GM23338 (cell line): ENCODE results near the gene TNNT3. TPM values are rescaled to one million over a fixed set of nuclear protein-coding genes. Genes with fewer than 3 reads are reported as not detected.

Source experiments
- ATAC-seq: fragments of 200-7000 bp; cut with Tn5 transposase; 3 replicates; pipeline ENCODE4 v1.9.1; 2020
- DNase-seq: peaks from one replicate; pipeline ENCODE4 v3.0.0-alpha.2; 2015; ENCODE audit warnings: low spot score
- H2AFZ ChIP-seq: fragments of 200-600 bp; sonication (generic); 2 replicates; pipeline ENCODE4 v1.8.0; 2016; ENCODE audit warnings: antibody characterized with exemption, mild to moderate bottlenecking, moderate library complexity
- H3F3A ChIP-seq: fragments of 200-600 bp; sonication (generic); replicated peaks from 2 replicates; pipeline ENCODE4 v1.8.0; 2017; ENCODE audit warnings: antibody characterized with exemption, mixed run types, low read depth
- H3K27ac ChIP-seq: fragments of 200-600 bp; sonication (generic); 2 replicates; pipeline ENCODE4 v1.6.1; 2016; ENCODE audit warnings: low read depth
- H3K27me3 ChIP-seq: fragments of 200-600 bp; sonication (generic); 2 replicates; pipeline ENCODE4 v1.8.0; 2016; ENCODE audit warnings: mild to moderate bottlenecking, mixed run types, moderate library complexity; ENCODE audit not compliant: insufficient read depth
- H3K36me3 ChIP-seq: fragments of 200-600 bp; sonication (generic); 2 replicates; pipeline ENCODE4 v1.8.0; 2016; ENCODE audit warnings: mild to moderate bottlenecking; ENCODE audit not compliant: insufficient read depth
- H3K4me1 ChIP-seq: fragments of 200-600 bp; sonication (generic); 2 replicates; pipeline ENCODE4 v1.8.0; 2016; ENCODE audit warnings: mild to moderate bottlenecking, moderate library complexity; ENCODE audit not compliant: insufficient read depth
- H3K4me2 ChIP-seq: fragments of 200-600 bp; sonication (generic); 2 replicates; pipeline ENCODE4 v1.7.1; 2017; ENCODE audit warnings: mixed run types
- H3K4me3 ChIP-seq: fragments of 200-600 bp; sonication (generic); 2 replicates; pipeline ENCODE4 v1.6.1; 2016; ENCODE audit warnings: mixed run types
- H3K79me2 ChIP-seq: fragments of 200-600 bp; sonication (generic); replicated peaks from 2 replicates; pipeline ENCODE4 v1.8.0; 2017; ENCODE audit warnings: mild to moderate bottlenecking; ENCODE audit not compliant: insufficient read depth
- H3K9me2 ChIP-seq: fragments of 200-600 bp; sonication (generic); 2 replicates; pipeline ENCODE4 v1.8.0; 2017; ENCODE audit not compliant: insufficient read depth
- H4K20me1 ChIP-seq: fragments of 200-600 bp; sonication (generic); replicated peaks from 2 replicates; pipeline ENCODE4 v1.8.0; 2017; ENCODE audit warnings: mild to moderate bottlenecking; ENCODE audit not compliant: insufficient read depth
- H3K27ac Mint-ChIP-seq: 2 replicates; pipeline ENCODE4 v1.8.0; 2020; ENCODE audit warnings: inconsistent platforms, mild to moderate bottlenecking, moderate library complexity, mixed read lengths
- H3K27me3 Mint-ChIP-seq: 3 replicates; pipeline ENCODE4 v1.8.0; 2022; ENCODE audit warnings: low read depth, mild to moderate bottlenecking, moderate library complexity, mixed read lengths, inconsistent platforms; ENCODE audit not compliant: insufficient read depth, poor library complexity
- H3K36me3 Mint-ChIP-seq: 3 replicates; pipeline ENCODE4 v1.8.0; 2021; ENCODE audit warnings: low read depth, mild to moderate bottlenecking, inconsistent platforms, moderate library complexity, mixed read lengths
- H3K4me1 Mint-ChIP-seq: 3 replicates; pipeline ENCODE4 v1.8.0; 2020; ENCODE audit warnings: mild to moderate bottlenecking, inconsistent platforms, mixed read lengths
- H3K4me3 Mint-ChIP-seq: 3 replicates; pipeline ENCODE4 v1.8.0; 2021; ENCODE audit warnings: moderate library complexity, mild to moderate bottlenecking, inconsistent platforms, mixed read lengths
- H3K9me3 Mint-ChIP-seq: 3 replicates; pipeline ENCODE4 v1.8.0; 2020; ENCODE audit warnings: moderate library complexity, mild to moderate bottlenecking, inconsistent platforms, mixed read lengths
- CREB1 ChIP-seq: fragments of 250-450 bp; sonication (Bioruptor Pico); IDR thresholded peaks from 2 replicates; pipeline ENCODE4 v1.5.0; 2020; ENCODE audit warnings: low read depth, mild to moderate bottlenecking, moderate library complexity
- ETS1 ChIP-seq: IDR thresholded peaks from 2 replicates; pipeline ENCODE4 v1.6.1; 2016; ENCODE audit warnings: antibody characterized with exemption
- JUNB ChIP-seq: IDR thresholded peaks from one replicate; pipeline ENCODE4 v1.6.1; 2016; ENCODE audit warnings: antibody characterized with exemption; ENCODE audit not compliant: unreplicated experiment
- NANOG ChIP-seq: IDR thresholded peaks from 2 replicates; pipeline ENCODE4 v1.6.1; 2016; ENCODE audit warnings: antibody characterized with exemption, borderline replicate concordance
- POLR2AphosphoS5 ChIP-seq: IDR thresholded peaks from 2 replicates; pipeline ENCODE4 v1.6.1; 2016; ENCODE audit warnings: antibody characterized with exemption, low read depth
- STAT1 ChIP-seq: IDR thresholded peaks from one replicate; pipeline ENCODE4 v1.6.1; 2016; ENCODE audit warnings: antibody characterized with exemption; ENCODE audit not compliant: unreplicated experiment
- microRNA-seq: library from miRNA; unstranded; fragments of <30 nt; microRNA quantifications from one replicate; pipeline ENCODE4, GENCODE V29; 2017
- polyA plus RNA-seq: library from polyadenylated mRNA; unstranded; fragments of >200 nt; fragmentation: Nextera tagmentation; extraction: Ambion mirVana; gene quantifications from 2 replicates; pipeline ENCODE4 v1.2.1, GENCODE V29; 2016
- total RNA-seq: library from RNA; depleted of rRNA; stranded (reverse); fragments of >200 nt; shearing (Covaris generic); gene quantifications from 2 replicates; pipeline ENCODE4 v1.2.3, GENCODE V29; 2014; rRNA removed
- TF ChIP-seq, protein P1 (sequence below), 2 experiments: fragments of 200-600 bp in 1 of 2; sonication (generic) in 1 of 2; conservative IDR thresholded peaks; 2 replicates each; pipeline versions ENCODE4 v1.5.1 to v1.6.1; 2016 to 2017; ENCODE audit warnings: antibody characterized with exemption in 2 of 2, low read depth in 2 of 2, mild to moderate bottlenecking in 2 of 2, moderate library complexity in 1 of 2
- TF ChIP-seq, protein P2 (sequence below): IDR thresholded peaks from one replicate; pipeline ENCODE4 v1.6.1; 2018; ENCODE audit warnings: antibody characterized with exemption; ENCODE audit not compliant: unreplicated experiment

The TNNT3 gene
- total and polyA plus RNA-seq, 2 experiments from 2014 or later: not detected

DNA sequence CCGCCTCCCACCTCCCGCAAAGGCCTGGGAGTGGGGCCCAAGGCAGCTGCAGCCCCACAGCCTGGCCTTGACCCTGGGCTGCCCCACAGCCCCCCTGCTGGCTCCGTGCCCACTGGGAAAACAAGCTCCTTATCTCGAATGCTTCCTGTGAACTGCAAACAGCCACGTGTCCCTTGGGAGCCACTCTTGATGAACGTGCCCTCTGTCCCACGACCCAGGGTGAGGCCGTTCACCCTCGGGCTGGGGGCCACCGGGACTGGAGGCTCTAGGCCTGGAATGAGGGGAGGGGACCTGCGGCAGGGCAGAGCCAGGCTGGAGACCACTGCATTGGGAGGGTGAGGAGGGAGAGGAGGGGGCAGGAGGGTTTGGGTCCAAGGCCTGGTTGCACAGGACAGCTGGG, 68.7 kb downstream of the TNNT3 start:
- no peak for DNase-seq
- H3K36me3 ChIP-seq: no peaks in the 10 kb centered on the region
- H3K4me3 ChIP-seq: no peak overlapping the region
- H3K9me2 ChIP-seq: no peaks in the 10 kb centered on the region
- Mint-ChIP-seq H3K4me3 (no peak overlapping the region), H3K4me1 (no peaks in the 10 kb centered on the region), H3K27ac (no peak overlapping the region), H3K27me3 (no peaks in the 10 kb centered on the region), H3K9me3 (no peaks in the 10 kb centered on the region), H3K36me3 (no peaks in the 10 kb centered on the region)
- no peaks in the 10 kb centered on the region for H3K27me3 ChIP-seq
- H3K27ac ChIP-seq: no peak overlapping the region
- no peaks in the 10 kb centered on the region for H3F3A ChIP-seq
- TF ChIP-seq STAT1 (no peak), POLR2AphosphoS5 (no peak), CREB1 (no peak), ETS1 (no peak), JUNB (no peak), NANOG (no peak)
- TF ChIP-seq, protein P1, sequence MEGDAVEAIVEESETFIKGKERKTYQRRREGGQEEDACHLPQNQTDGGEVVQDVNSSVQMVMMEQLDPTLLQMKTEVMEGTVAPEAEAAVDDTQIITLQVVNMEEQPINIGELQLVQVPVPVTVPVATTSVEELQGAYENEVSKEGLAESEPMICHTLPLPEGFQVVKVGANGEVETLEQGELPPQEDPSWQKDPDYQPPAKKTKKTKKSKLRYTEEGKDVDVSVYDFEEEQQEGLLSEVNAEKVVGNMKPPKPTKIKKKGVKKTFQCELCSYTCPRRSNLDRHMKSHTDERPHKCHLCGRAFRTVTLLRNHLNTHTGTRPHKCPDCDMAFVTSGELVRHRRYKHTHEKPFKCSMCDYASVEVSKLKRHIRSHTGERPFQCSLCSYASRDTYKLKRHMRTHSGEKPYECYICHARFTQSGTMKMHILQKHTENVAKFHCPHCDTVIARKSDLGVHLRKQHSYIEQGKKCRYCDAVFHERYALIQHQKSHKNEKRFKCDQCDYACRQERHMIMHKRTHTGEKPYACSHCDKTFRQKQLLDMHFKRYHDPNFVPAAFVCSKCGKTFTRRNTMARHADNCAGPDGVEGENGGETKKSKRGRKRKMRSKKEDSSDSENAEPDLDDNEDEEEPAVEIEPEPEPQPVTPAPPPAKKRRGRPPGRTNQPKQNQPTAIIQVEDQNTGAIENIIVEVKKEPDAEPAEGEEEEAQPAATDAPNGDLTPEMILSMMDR (conservative IDR thresholded peaks at IDR 0.05; ENCODE audit: low read depth in 2 of 2): no peak
- TF ChIP-seq, protein P2, sequence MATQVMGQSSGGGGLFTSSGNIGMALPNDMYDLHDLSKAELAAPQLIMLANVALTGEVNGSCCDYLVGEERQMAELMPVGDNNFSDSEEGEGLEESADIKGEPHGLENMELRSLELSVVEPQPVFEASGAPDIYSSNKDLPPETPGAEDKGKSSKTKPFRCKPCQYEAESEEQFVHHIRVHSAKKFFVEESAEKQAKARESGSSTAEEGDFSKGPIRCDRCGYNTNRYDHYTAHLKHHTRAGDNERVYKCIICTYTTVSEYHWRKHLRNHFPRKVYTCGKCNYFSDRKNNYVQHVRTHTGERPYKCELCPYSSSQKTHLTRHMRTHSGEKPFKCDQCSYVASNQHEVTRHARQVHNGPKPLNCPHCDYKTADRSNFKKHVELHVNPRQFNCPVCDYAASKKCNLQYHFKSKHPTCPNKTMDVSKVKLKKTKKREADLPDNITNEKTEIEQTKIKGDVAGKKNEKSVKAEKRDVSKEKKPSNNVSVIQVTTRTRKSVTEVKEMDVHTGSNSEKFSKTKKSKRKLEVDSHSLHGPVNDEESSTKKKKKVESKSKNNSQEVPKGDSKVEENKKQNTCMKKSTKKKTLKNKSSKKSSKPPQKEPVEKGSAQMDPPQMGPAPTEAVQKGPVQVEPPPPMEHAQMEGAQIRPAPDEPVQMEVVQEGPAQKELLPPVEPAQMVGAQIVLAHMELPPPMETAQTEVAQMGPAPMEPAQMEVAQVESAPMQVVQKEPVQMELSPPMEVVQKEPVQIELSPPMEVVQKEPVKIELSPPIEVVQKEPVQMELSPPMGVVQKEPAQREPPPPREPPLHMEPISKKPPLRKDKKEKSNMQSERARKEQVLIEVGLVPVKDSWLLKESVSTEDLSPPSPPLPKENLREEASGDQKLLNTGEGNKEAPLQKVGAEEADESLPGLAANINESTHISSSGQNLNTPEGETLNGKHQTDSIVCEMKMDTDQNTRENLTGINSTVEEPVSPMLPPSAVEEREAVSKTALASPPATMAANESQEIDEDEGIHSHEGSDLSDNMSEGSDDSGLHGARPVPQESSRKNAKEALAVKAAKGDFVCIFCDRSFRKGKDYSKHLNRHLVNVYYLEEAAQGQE: no peak
- H3K79me2 ChIP-seq: no peaks in the 10 kb centered on the region
- ATAC-seq: no peak
- no peak overlapping the region for H3K4me2 ChIP-seq
- H3K4me1 ChIP-seq: no peaks in the 10 kb centered on the region
- no peaks in the 10 kb centered on the region for H4K20me1 ChIP-seq
- H2AFZ ChIP-seq: no peak overlapping the region

Small RNAs within 50 kb of the gene (microRNA-seq; reads per million reads assigned to microRNA genes)
- not detected for gene MIR7847

Other genes with a start within 250 kb of the TNNT3 start
- gene KRTAP5-6, start 222.5 kb upstream of the TNNT3 start, total RNA-seq: not detected in 2 replicates
- not detected in 2 replicates for gene KRTAP5-6, start 222.5 kb upstream of the TNNT3 start, polyA plus RNA-seq
- gene IFITM10, start 169.1 kb upstream of the TNNT3 start, total RNA-seq: not detected in 2 replicates
- gene IFITM10, start 169.1 kb upstream of the TNNT3 start, polyA plus RNA-seq: 0.06 TPM in 1 of 2 replicates, not detected in the other
- 198 and 251 TPM in 2 replicates for gene CTSD, start 155.8 kb upstream of the TNNT3 start, total RNA-seq
- gene CTSD, start 155.8 kb upstream of the TNNT3 start, polyA plus RNA-seq: 67.1 and 73.6 TPM in 2 replicates
- not detected in 2 replicates for gene SYT8, start 84.7 kb upstream of the TNNT3 start, total RNA-seq
- gene SYT8, start 84.7 kb upstream of the TNNT3 start, polyA plus RNA-seq: not detected in 2 replicates
- not detected in 2 replicates for gene TNNI2, start 80.7 kb upstream of the TNNT3 start, total RNA-seq
- gene TNNI2, start 80.7 kb upstream of the TNNT3 start, polyA plus RNA-seq: not detected in 2 replicates
- not detected in 2 replicates for gene LSP1, start 66.6 kb upstream of the TNNT3 start, total RNA-seq
- 0.84 and 0.96 TPM in 2 replicates for gene LSP1, start 66.6 kb upstream of the TNNT3 start, polyA plus RNA-seq
- 0.04 TPM in 1 of 2 replicates, not detected in the other for gene PRR33, start 27.8 kb upstream of the TNNT3 start, total RNA-seq
- not detected in 2 replicates for gene PRR33, start 27.8 kb upstream of the TNNT3 start, polyA plus RNA-seq
- 63.3 and 91.5 TPM in 2 replicates for gene MRPL23, start 27.6 kb downstream of the TNNT3 start, total RNA-seq
- gene MRPL23, start 27.6 kb downstream of the TNNT3 start, polyA plus RNA-seq: 84.7 and 92.0 TPM in 2 replicates
- gene H19, start 78.1 kb downstream of the TNNT3 start, total RNA-seq: 0.76 TPM in 1 of 2 replicates, not detected in the other
- 0.86 and 1.2 TPM in 2 replicates for gene H19, start 78.1 kb downstream of the TNNT3 start, polyA plus RNA-seq
- gene IGF2, start 219.7 kb downstream of the TNNT3 start, total RNA-seq: 0.70 and 1.4 TPM in 2 replicates
- gene IGF2, start 219.7 kb downstream of the TNNT3 start, polyA plus RNA-seq: 4.0 and 4.4 TPM in 2 replicates
- gene INS, start 241.5 kb downstream of the TNNT3 start, total RNA-seq: not detected in 2 replicates
- gene INS, start 241.5 kb downstream of the TNNT3 start, polyA plus RNA-seq: not detected in 2 replicates